WTC11 (cell line): ENCODE data around the gene PLEKHA6. TPM values are rescaled to one million over a fixed set of nuclear protein-coding genes. Genes with fewer than 3 reads are reported as not detected.

ENCODE experiments used
- ATAC-seq: fragments of 200-7000 bp; cut with Tn5 transposase; 2 replicates; pipeline ENCODE4 v1.10.0; 2021; ENCODE audit warnings: mild to moderate bottlenecking, moderate library complexity
- CTCF ChIA-PET: fragments of 300-600 bp; sonication (Branson Sonifier 250); formaldehyde crosslinking; loops from one replicate; lab custom pipeline; 2021; ENCODE audit warnings: antibody characterized with exemption; lab: Charles Lee
- POLR2A ChIA-PET: fragments of 350-600 bp; sonication (Branson Sonifier 250); formaldehyde crosslinking; loops from one replicate; lab custom pipeline; 2021; ENCODE audit warnings: antibody characterized with exemption; lab: Charles Lee
- DNase-seq: peaks from one replicate; pipeline ENCODE4 v3.0.0; 2021; ENCODE audit warnings: low spot score
- H3K27ac Mint-ChIP-seq: 2 replicates; pipeline ENCODE4 v1.8.0; 2021; ENCODE audit warnings: mixed read lengths
- H3K27me3 Mint-ChIP-seq: 2 replicates; pipeline ENCODE4 v1.8.0; 2021; ENCODE audit warnings: low read depth, mild to moderate bottlenecking, moderate library complexity, mixed read lengths
- H3K36me3 Mint-ChIP-seq: 2 replicates; pipeline ENCODE4 v1.8.0; 2021; ENCODE audit warnings: mixed read lengths
- H3K4me1 Mint-ChIP-seq: 2 replicates; pipeline ENCODE4 v1.8.0; 2022; ENCODE audit warnings: mixed read lengths
- H3K4me3 Mint-ChIP-seq: 2 replicates; pipeline ENCODE4 v1.8.0; 2021; ENCODE audit warnings: mild to moderate bottlenecking, moderate library complexity, mixed read lengths
- H3K9me3 Mint-ChIP-seq: 2 replicates; pipeline ENCODE4 v1.8.0; 2021; ENCODE audit warnings: mixed read lengths
- E2F1 ChIP-seq: sonication (generic); formaldehyde crosslinking; IDR thresholded peaks from 2 replicates; pipeline ENCODE4 v1.8.0; 2022; ENCODE audit warnings: mild to moderate bottlenecking, missing genetic modification reagents
- ESRRA ChIP-seq: sonication (generic); formaldehyde crosslinking; IDR thresholded peaks from 2 replicates; pipeline ENCODE4 v1.8.1; 2022; ENCODE audit warnings: mild to moderate bottlenecking, missing genetic modification reagents, borderline replicate concordance
- ETV6 ChIP-seq: sonication (generic); formaldehyde crosslinking; IDR thresholded peaks from 2 replicates; pipeline ENCODE4 v1.8.1; 2022; ENCODE audit warnings: mild to moderate bottlenecking, missing genetic modification reagents
- FOXK1 ChIP-seq: sonication (generic); formaldehyde crosslinking; IDR thresholded peaks from 2 replicates; pipeline ENCODE4 v1.8.0; 2022; ENCODE audit warnings: mild to moderate bottlenecking, moderate library complexity, missing genetic modification reagents
- FOXP1 ChIP-seq: sonication (generic); formaldehyde crosslinking; IDR thresholded peaks from 2 replicates; pipeline ENCODE4 v1.8.0; 2022; ENCODE audit warnings: missing genetic modification reagents, mild to moderate bottlenecking, moderate library complexity, borderline replicate concordance
- RORB ChIP-seq: fragments of 250-450 bp; sonication (Bioruptor Pico); IDR thresholded peaks from 2 replicates; pipeline ENCODE4 v1.9.0; 2021; ENCODE audit warnings: mild to moderate bottlenecking
- SOX15 ChIP-seq: fragments of 250-450 bp; sonication (Bioruptor Pico); IDR thresholded peaks from 2 replicates; pipeline ENCODE4 v1.9.0; 2021; ENCODE audit warnings: mild to moderate bottlenecking
- ZBTB21 ChIP-seq: sonication (generic); formaldehyde crosslinking; IDR thresholded peaks from 2 replicates; pipeline ENCODE4 v1.8.1; 2023; ENCODE audit warnings: mild to moderate bottlenecking, missing genetic modification reagents, borderline replicate concordance
- ZBTB43 ChIP-seq: sonication (generic); formaldehyde crosslinking; IDR thresholded peaks from 2 replicates; pipeline ENCODE4 v1.8.1; 2023; ENCODE audit warnings: mild to moderate bottlenecking, missing genetic modification reagents
- ZMAT4 ChIP-seq: fragments of 250-450 bp; sonication (Bioruptor Pico); IDR thresholded peaks from 2 replicates; pipeline ENCODE4 v1.9.0; 2021; ENCODE audit warnings: mild to moderate bottlenecking
- ZNF138 ChIP-seq: sonication (generic); formaldehyde crosslinking; conservative IDR thresholded peaks from 2 replicates; pipeline ENCODE4 v1.8.1; 2022; ENCODE audit warnings: mild to moderate bottlenecking, moderate library complexity, missing genetic modification reagents
- ZNF232 ChIP-seq: sonication (generic); formaldehyde crosslinking; IDR thresholded peaks from 2 replicates; pipeline ENCODE4 v1.8.0; 2022; ENCODE audit warnings: mild to moderate bottlenecking, missing genetic modification reagents
- ZSCAN18 ChIP-seq: fragments of 250-450 bp; sonication (Bioruptor Pico); IDR thresholded peaks from 2 replicates; pipeline ENCODE4 v2.1.2; 2022; ENCODE audit warnings: mild to moderate bottlenecking, moderate library complexity
- total RNA-seq: library from RNA; stranded (reverse); gene quantifications from 3 replicates; pipeline ENCODE4 v1.2.3, GENCODE V29; 2021
- TF ChIP-seq, protein P1 (sequence below): sonication (generic); formaldehyde crosslinking; IDR thresholded peaks from 2 replicates; pipeline ENCODE4 v1.8.0; 2023; ENCODE audit warnings: missing genetic modification reagents
- TF ChIP-seq, protein P2 (sequence below): sonication (generic); formaldehyde crosslinking; IDR thresholded peaks from 2 replicates; pipeline ENCODE4 v1.8.1; 2023; ENCODE audit warnings: mild to moderate bottlenecking, moderate library complexity, missing genetic modification reagents

PLEKHA6 gene
- total RNA-seq, 1 experiment from 2014 or later = 11.6 TPM

DNA sequence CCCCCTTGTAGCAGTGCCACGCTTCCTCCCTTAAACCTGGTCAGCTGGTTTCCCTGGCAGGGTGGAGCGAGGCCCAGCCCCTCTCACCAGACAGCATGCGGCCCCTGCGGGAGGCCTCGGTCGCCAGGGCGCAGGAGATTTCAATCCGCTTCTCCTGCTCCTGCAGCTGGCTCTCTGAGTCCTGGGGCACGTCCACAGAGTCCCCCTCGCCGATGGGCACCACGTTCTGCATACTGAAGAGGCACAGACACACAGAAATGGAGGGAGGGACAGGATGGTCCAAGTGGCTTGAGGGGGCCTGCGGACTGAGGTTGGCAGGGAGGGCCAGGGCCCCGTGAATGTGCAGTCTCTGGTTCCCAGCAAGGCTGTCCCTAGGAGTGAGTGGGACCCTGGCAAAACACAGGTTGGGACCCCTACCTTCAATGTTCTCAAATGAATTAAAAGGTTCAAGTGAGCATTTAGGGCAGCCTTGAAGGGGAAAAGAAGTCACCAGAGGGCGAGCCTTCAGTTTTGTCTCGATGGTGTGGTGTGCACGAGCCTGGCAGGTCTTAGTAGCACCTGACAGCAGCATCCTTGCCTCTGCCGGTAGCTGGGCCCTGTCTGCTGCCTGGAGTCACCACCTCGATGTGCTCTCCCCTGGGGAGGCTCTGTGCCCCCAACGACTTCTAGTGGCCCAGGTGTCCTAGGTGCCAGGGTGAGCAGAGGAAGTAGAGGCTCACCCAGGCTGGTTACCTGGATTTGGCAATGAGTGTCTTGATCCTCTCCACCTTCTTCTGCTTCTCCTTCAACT is 131.5 kb downstream of the PLEKHA6 start (continued):
- TF ChIP-seq, protein P1, sequence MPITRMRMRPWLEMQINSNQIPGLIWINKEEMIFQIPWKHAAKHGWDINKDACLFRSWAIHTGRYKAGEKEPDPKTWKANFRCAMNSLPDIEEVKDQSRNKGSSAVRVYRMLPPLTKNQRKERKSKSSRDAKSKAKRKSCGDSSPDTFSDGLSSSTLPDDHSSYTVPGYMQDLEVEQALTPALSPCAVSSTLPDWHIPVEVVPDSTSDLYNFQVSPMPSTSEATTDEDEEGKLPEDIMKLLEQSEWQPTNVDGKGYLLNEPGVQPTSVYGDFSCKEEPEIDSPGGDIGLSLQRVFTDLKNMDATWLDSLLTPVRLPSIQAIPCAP (CRISPR knock-in tag) = no peak
- no peak for TF ChIP-seq FOXP1 (CRISPR knock-in tag)

- TF ChIP-seq SOX15 (CRISPR knock-in tag) (no peak), FOXK1 (CRISPR knock-in tag) (no peak), ZNF232 (no peak), ZBTB43 (no peak), ZSCAN18 (CRISPR knock-in tag) (no peak), ESRRA (CRISPR knock-in tag) (no peak), RORB (CRISPR knock-in tag) (no peak)
- TF ChIP-seq, protein P2, sequence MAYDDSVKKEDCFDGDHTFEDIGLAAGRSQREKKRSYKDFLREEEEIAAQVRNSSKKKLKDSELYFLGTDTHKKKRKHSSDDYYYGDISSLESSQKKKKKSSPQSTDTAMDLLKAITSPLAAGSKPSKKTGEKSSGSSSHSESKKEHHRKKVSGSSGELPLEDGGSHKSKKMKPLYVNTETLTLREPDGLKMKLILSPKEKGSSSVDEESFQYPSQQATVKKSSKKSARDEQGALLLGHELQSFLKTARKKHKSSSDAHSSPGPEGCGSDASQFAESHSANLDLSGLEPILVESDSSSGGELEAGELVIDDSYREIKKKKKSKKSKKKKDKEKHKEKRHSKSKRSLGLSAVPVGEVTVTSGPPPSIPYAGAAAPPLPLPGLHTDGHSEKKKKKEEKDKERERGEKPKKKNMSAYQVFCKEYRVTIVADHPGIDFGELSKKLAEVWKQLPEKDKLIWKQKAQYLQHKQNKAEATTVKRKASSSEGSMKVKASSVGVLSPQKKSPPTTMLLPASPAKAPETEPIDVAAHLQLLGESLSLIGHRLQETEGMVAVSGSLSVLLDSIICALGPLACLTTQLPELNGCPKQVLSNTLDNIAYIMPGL (CRISPR knock-in tag) = no peak
- DNase-seq (no peak), ATAC-seq (no peak)
- Mint-ChIP-seq H3K36me3 (peaks cover 4% of the 10 kb centered on the region), H3K4me3 (no peak overlapping the region), H3K4me1 (peaks cover 7% of the 10 kb centered on the region), H3K27me3 (no peaks in the 10 kb centered on the region), H3K9me3 (peaks cover 4% of the 10 kb centered on the region; the same call in 1 of the 2 replicates), H3K27ac (no peak overlapping the region)
- POLR2A ChIA-PET = no interaction called here
- CTCF ChIA-PET = interaction anchor here (3.1 to 3.4 kb wide), 2 partner anchors 13 to 20 kb away, joined by 10 to 11 read pairs; partner anchors contain the start of gene GOLT1A
These were observed 132.4 kb downstream of the PLEKHA6 start for GRCh38 chr1:204227351-204227750.

- Mint-ChIP-seq H3K27ac (peak overlapping the region; percentile 24; the same call in 1 of the 2 replicates), H3K4me3 (no peak overlapping the region), H3K4me1 (peaks cover 7% of the 10 kb centered on the region), H3K9me3 (no peaks in the 10 kb centered on the region), H3K27me3 (no peaks in the 10 kb centered on the region), H3K36me3 (no peaks in the 10 kb centered on the region)
- no peak for DNase-seq
- ChIA-PET CTCF (interaction anchor here (3.1 kb wide), 1 partner anchor 12 kb away, joined by 10 read pairs; the partner anchor contains the start of gene GOLT1A), POLR2A (no interaction called here)
- ATAC-seq = peak; percentile 57
- TF ChIP-seq, protein P2 (CRISPR knock-in tag) = no peak
- TF ChIP-seq ZMAT4 (CRISPR knock-in tag) (no peak), ZBTB21 (CRISPR knock-in tag) (no peak), E2F1 (CRISPR knock-in tag) (no peak), ETV6 (no peak), ZNF138 (CRISPR knock-in tag) (no peak)
- TF ChIP-seq, all 79 proteins: peak for 0
These were observed 133.6 kb downstream of the PLEKHA6 start for GRCh38 chr1:204225841-204226735.
